HG03520 (cell line): ENCODE data around the gene HNRNPH3.

Experiments used
- ATAC-seq: cut with Tn5 transposase; IDR thresholded peaks from one replicate; pipeline ENCODE4 v1.9.1; 2021; ENCODE audit warnings: mild to moderate bottlenecking, moderate library complexity; ENCODE audit not compliant: unreplicated experiment

HNRNPH3 gene

GRCh38 chr10:68371604-68372003 is 39.7 kb downstream of the HNRNPH3 start:
- ATAC-seq: no peak

GRCh38 chr10:68385740-68386139 is 53.9 kb downstream of the HNRNPH3 start:
- no peak for ATAC-seq
